ENCODE data around the gene GAB1. TPM values are rescaled to one million over a fixed set of nuclear protein-coding genes. Genes with fewer than 3 reads are reported as not detected.

Gene GAB1
- total and polyA plus RNA-seq, 2 donors (not counting 1 experiment from before 2014, with no cell fraction given): 4.7 to 10.8 TPM

- H3K27me3 ChIP-seq (replicated peaks in 1 of 4; ENCODE audit: control extremely low read depth in 1 of 4, control insufficient read depth in 3 of 4, insufficient read depth in 4 of 4, low read length in 3 of 4): no peaks in the 10 kb centered on the region
- no peaks in the 10 kb centered on the region for H3K36me3 ChIP-seq (replicated peaks in 1 of 2; ENCODE audit: control extremely low read depth in 1 of 2, control insufficient read depth in 1 of 2, extremely low read depth in 1 of 2, insufficient read depth in 2 of 2, low read length in 1 of 2)
- H3K4me3 Mint-ChIP-seq: peak overlapping the region; percentile 2
- H2AFZ ChIP-seq (ENCODE audit: insufficient read depth, low read depth, low read length, poor library complexity, severe bottlenecking): peak overlapping the region; percentile 43
- peaks cover 58% of the 10 kb centered on the region for H3K4me1 Mint-ChIP-seq
- intact Hi-C loops (cut with micrococcal nuclease): no loop called here
- ATAC-seq (ENCODE audit: low read depth): peak; percentile 32
- peak overlapping the region; percentile 27 for H3K4me2 ChIP-seq (replicated peaks; ENCODE audit: low read depth, low read length, poor library complexity, severe bottlenecking)
- H3K9me3 Mint-ChIP-seq (ENCODE audit: insufficient read depth): no peaks in the 10 kb centered on the region
- H3K9me3 ChIP-seq (ENCODE audit: control extremely low read depth in 1 of 3, control insufficient read depth in 2 of 3, insufficient read depth in 1 of 3, low read length in 2 of 3): no peaks in the 10 kb centered on the region
- H3K27ac Mint-ChIP-seq: peak overlapping the region; percentile 81
- H3K27ac ChIP-seq (ENCODE audit: low read length in 2 of 2): peak overlapping the region; percentile 61 to 90
- no peaks in the 10 kb centered on the region for H4K20me1 ChIP-seq (ENCODE audit: control insufficient read depth, insufficient read depth, low read length, poor library complexity, severe bottlenecking)
- DNase-seq: peak; percentile 56
- WGBS (ENCODE audit: insufficient coverage): no CpG with 5 or more reads among the region's 3 CpGs
- H3K79me2 ChIP-seq (ENCODE audit: control insufficient read depth, insufficient read depth, low read length): peaks cover 39% of the 10 kb centered on the region
- ChIA-PET POLR2A (no interaction called here), CTCF (interaction anchor here (3.5 kb wide), 1 partner anchor 20 kb away, joined by 22 read pairs; no protein-coding TSS in a partner anchor)
- no peaks in the 10 kb centered on the region for H3K27me3 Mint-ChIP-seq
- no peak overlapping the region for H3K4me3 ChIP-seq (ENCODE audit: control extremely low read depth in 1 of 5, extremely low read depth in 1 of 5, insufficient read depth in 1 of 5, low read depth in 2 of 5, low read length in 4 of 5)
- peaks cover 35 to 51% of the 10 kb centered on the region in 2 donors for H3K4me1 ChIP-seq (ENCODE audit: control insufficient read depth in 2 of 2, insufficient read depth in 2 of 2, low read length in 2 of 2)
- no peak for TF ChIP-seq CTCF (IDR thresholded peaks at IDR 0.05)
- TF ChIP-seq EZH2 (IDR thresholded peaks at IDR 0.05; ENCODE audit: borderline replicate concordance, insufficient read depth, low read depth, low read length, poor library complexity, severe bottlenecking): no peak
- H3K9ac ChIP-seq (ENCODE audit: low read length): no peak overlapping the region
These were observed 19.8 kb downstream of the GAB1 start for GRCh38 chr4:143356493-143356892.

GRCh38 chr4:143357161-143357845 is 20.6 kb downstream of the GAB1 start:
- peaks cover 56% of the 10 kb centered on the region for H3K4me1 Mint-ChIP-seq
- no peak overlapping the region for H3K4me3 ChIP-seq (ENCODE audit: control extremely low read depth in 1 of 5, extremely low read depth in 1 of 5, insufficient read depth in 1 of 5, low read depth in 2 of 5, low read length in 4 of 5)
- H3K9me3 ChIP-seq (ENCODE audit: control extremely low read depth in 1 of 3, control insufficient read depth in 2 of 3, insufficient read depth in 1 of 3, low read length in 2 of 3): no peaks in the 10 kb centered on the region
- peak overlapping the region; percentile 81 for H3K27ac Mint-ChIP-seq
- intact Hi-C loops (cut with micrococcal nuclease): no loop called here
- no peak for TF ChIP-seq CTCF (IDR thresholded peaks at IDR 0.05)
- no peak for TF ChIP-seq EZH2 (IDR thresholded peaks at IDR 0.05; ENCODE audit: borderline replicate concordance, insufficient read depth, low read depth, low read length, poor library complexity, severe bottlenecking)
- POLR2A ChIA-PET: interaction anchor here (0.7 kb wide), 1 partner anchor 8 kb away, joined by 3 read pairs; no protein-coding TSS in a partner anchor
- no peaks in the 10 kb centered on the region for H3K27me3 Mint-ChIP-seq
- H4K20me1 ChIP-seq (ENCODE audit: control insufficient read depth, insufficient read depth, low read length, poor library complexity, severe bottlenecking): no peaks in the 10 kb centered on the region
- H3K36me3 ChIP-seq (replicated peaks in 1 of 2; ENCODE audit: control extremely low read depth in 1 of 2, control insufficient read depth in 1 of 2, extremely low read depth in 1 of 2, insufficient read depth in 2 of 2, low read length in 1 of 2): no peaks in the 10 kb centered on the region
- no peaks in the 10 kb centered on the region for H3K27me3 ChIP-seq (replicated peaks in 1 of 4; ENCODE audit: control extremely low read depth in 1 of 4, control insufficient read depth in 3 of 4, insufficient read depth in 4 of 4, low read length in 3 of 4)
- H3K9me3 Mint-ChIP-seq (ENCODE audit: insufficient read depth): no peaks in the 10 kb centered on the region
- H3K4me3 Mint-ChIP-seq: peak overlapping the region; percentile 11
- DNase-seq: peak; percentile 32
- peak overlapping the region; percentile 61 to 90 for H3K27ac ChIP-seq (ENCODE audit: low read length in 2 of 2)
- peaks cover 47% of the 10 kb centered on the region for H3K79me2 ChIP-seq (ENCODE audit: control insufficient read depth, insufficient read depth, low read length)
- CTCF ChIA-PET: interaction anchor here (3.5 kb wide), 1 partner anchor 19 kb away, joined by 22 read pairs; no protein-coding TSS in a partner anchor
- no peak for ATAC-seq (ENCODE audit: low read depth)
- peak overlapping the region; percentile 27 for H3K4me2 ChIP-seq (replicated peaks; ENCODE audit: low read depth, low read length, poor library complexity, severe bottlenecking)
- H3K9ac ChIP-seq (ENCODE audit: low read length): no peak overlapping the region
- H2AFZ ChIP-seq (ENCODE audit: insufficient read depth, low read depth, low read length, poor library complexity, severe bottlenecking): peak overlapping the region; percentile 43
- 50% methylated on average over 1 of the region's 1 CpG for WGBS (ENCODE audit: insufficient coverage)
- H3K4me1 ChIP-seq (ENCODE audit: control insufficient read depth in 2 of 2, insufficient read depth in 2 of 2, low read length in 2 of 2): peaks cover 35 to 51% of the 10 kb centered on the region in 2 donors
